ENCODE results near the gene NIFK. TPM values are rescaled to one million over a fixed set of nuclear protein-coding genes. Genes with fewer than 3 reads are reported as not detected.
"Not testable (repeated sequence)": the region's sequence is repeated elsewhere in the genome, so short reads cannot be mapped to it uniquely, and the experiment has no call there.

Gene NIFK
- total RNA-seq, 1 donor from 2014 or later: 116 TPM

DNA sequence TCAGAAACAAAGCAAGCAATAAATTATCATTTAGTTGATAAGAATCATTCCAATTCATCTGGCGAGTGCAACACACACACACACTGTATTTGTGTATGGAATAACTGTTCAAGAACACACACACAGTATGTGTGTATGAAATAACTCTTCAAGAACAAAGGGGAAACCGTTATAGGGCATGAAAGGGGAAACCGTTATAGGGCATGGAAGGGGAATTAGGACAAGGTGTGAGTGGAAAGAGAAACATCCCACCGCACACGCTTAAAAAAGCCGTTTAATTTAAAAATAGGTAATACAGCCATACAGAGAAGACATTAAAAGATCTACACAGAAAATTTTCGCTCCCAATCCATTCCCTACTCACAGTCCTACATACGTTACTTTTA lies 18.2 kb upstream of the NIFK start:
- TF ChIP-seq, protein P1, sequence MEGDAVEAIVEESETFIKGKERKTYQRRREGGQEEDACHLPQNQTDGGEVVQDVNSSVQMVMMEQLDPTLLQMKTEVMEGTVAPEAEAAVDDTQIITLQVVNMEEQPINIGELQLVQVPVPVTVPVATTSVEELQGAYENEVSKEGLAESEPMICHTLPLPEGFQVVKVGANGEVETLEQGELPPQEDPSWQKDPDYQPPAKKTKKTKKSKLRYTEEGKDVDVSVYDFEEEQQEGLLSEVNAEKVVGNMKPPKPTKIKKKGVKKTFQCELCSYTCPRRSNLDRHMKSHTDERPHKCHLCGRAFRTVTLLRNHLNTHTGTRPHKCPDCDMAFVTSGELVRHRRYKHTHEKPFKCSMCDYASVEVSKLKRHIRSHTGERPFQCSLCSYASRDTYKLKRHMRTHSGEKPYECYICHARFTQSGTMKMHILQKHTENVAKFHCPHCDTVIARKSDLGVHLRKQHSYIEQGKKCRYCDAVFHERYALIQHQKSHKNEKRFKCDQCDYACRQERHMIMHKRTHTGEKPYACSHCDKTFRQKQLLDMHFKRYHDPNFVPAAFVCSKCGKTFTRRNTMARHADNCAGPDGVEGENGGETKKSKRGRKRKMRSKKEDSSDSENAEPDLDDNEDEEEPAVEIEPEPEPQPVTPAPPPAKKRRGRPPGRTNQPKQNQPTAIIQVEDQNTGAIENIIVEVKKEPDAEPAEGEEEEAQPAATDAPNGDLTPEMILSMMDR (conservative IDR thresholded peaks at IDR 0.05; ENCODE audit: low read depth, low read length): no peak
- DNase-seq (ENCODE audit: low read depth): no peak
- H3K4me3 ChIP-seq (ENCODE audit: low read depth, low read length): peak overlapping the region; percentile 95

- TF ChIP-seq, protein P1 (conservative IDR thresholded peaks at IDR 0.05; ENCODE audit: low read depth, low read length): peak; percentile 43
- H3K4me3 ChIP-seq (ENCODE audit: low read depth, low read length): no peak overlapping the region
- DNase-seq (ENCODE audit: low read depth): no peak
Measured at GRCh38 chr2:121748202-121748601, 11.5 kb upstream of the NIFK start.

DNA sequence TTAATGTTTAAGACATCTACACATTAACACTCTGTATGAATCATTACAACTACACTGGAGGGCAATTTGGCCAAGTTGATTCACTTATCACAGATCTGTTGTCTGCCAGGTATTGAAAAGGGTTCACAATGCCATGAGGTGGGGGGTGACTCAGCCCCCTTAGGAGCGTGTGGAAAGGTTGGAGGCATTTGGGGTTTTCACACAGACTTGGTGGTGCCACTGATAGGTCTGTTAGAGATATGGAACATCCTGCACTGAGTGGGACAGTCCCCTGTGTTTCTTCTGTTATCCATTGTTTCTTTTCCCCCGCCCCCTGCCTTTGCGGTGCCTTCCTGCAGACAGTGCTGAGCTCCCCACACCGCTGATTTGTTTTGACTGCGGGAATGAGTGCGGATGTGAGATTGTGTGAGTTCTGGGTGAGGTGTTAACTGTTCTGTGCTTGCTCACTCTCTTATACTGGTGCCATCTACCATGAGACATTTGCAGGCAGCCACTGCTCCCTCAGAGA lies 9.4 kb upstream of the NIFK start:
- DNase-seq (ENCODE audit: low read depth): peak; percentile 55
- H3K4me3 ChIP-seq (ENCODE audit: low read depth, low read length): no peak overlapping the region
- TF ChIP-seq, protein P1 (conservative IDR thresholded peaks at IDR 0.05; ENCODE audit: low read depth, low read length): no peak

- TF ChIP-seq, protein P1 (conservative IDR thresholded peaks at IDR 0.05; ENCODE audit: low read depth, low read length): no peak
- DNase-seq (ENCODE audit: low read depth): no peak
- H3K4me3 ChIP-seq (ENCODE audit: low read depth, low read length): no peak overlapping the region
Measured at GRCh38 chr2:121741450-121741849, 4.8 kb upstream of the NIFK start.

GRCh38 chr2:121740973-121741372 lies 4.3 kb upstream of the NIFK start:
- TF ChIP-seq, protein P1 (conservative IDR thresholded peaks at IDR 0.05; ENCODE audit: low read depth, low read length): no peak
- DNase-seq (ENCODE audit: low read depth): no peak
- H3K4me3 ChIP-seq (ENCODE audit: low read depth, low read length): no peak overlapping the region

GRCh38 chr2:121736140-121736461 lies 574 bp downstream of the NIFK start:
- DNase-seq (ENCODE audit: low read depth): no peak
- TF ChIP-seq, protein P1 (conservative IDR thresholded peaks at IDR 0.05; ENCODE audit: low read depth, low read length): no peak
- H3K4me3 ChIP-seq (ENCODE audit: low read depth, low read length): peak overlapping the region; percentile 85

DNA sequence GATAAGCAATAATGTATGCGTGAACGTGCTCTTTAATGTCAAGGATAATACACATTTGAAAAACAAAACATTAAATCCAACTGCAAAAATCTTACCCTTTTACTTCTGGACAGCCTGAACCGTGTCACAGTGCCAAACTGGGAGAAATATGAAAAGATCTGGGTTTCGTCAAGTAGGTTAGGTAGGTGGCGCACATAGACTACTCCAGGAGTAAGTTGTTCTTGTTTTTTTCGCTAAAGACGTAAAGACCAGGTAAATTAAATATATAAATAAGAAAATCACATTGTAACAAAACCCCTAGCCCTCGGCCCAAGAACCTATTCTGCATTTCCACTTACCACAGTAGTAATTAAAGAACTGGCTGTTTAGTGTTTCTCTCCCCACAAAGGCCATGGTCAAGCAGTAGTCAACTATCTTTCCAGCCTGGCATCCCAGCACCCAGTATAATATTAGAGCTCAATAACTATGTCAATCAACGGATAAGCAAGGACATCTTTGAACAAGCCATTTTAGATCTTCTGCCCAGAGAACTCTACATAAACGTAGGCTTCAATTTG lies 1.1 kb downstream of the NIFK start:
- TF ChIP-seq, protein P1 (conservative IDR thresholded peaks at IDR 0.05; ENCODE audit: low read depth, low read length): peak; percentile 32
- no peak for DNase-seq (ENCODE audit: low read depth)

GRCh38 chr2:121734544-121734943 lies 2.1 kb downstream of the NIFK start:
- not testable (repeated sequence) for DNase-seq (ENCODE audit: low read depth); H3K4me3 ChIP-seq (ENCODE audit: low read depth, low read length)

More for the DNA sequence above, 1.1 kb downstream of the NIFK start:
- peak overlapping the region; percentile 85 for H3K4me3 ChIP-seq (ENCODE audit: low read depth, low read length)

All from epithelial cell of proximal tubule (primary cell).